Measurements from ENCODE around the gene NKTR. TPM values are rescaled to one million over a fixed set of nuclear protein-coding genes. Genes with fewer than 3 reads are reported as not detected.

The NKTR gene
- total RNA-seq, 1 experiment from 2014 or later, result 79.8 TPM

GRCh38 chr3:42569593-42570142 is 30.8 kb upstream of the NKTR start:
- Mint-ChIP-seq H3K4me1 (peaks cover 8 to 11% of the 10 kb centered on the region in 2 experiments), H3K27me3 (ENCODE audit: low read depth) (no peaks in the 10 kb centered on the region), H3K4me3 (no peak overlapping the region), H3K27ac (no peak overlapping the region), H3K36me3 (ENCODE audit: insufficient read depth in 1 of 3, low read depth in 3 of 3) (peaks cover 22 to 56% (median 53%) of the 10 kb centered on the region in 3 experiments), H3K9me3 (peaks cover 8% of the 10 kb centered on the region in 2 experiments; a peak in 3 of 5 replicates)
- Histone ChIP-seq H3K79me2 (ENCODE audit: insufficient read depth, low read length) (no peaks in the 10 kb centered on the region), H3K79me1 (ENCODE audit: insufficient read depth, low read depth, low read length, poor library complexity, severe bottlenecking) (peaks cover 4% of the 10 kb centered on the region), H3K56ac (ENCODE audit: insufficient read length, low read depth, low read length) (no peak overlapping the region), H3K23ac (ENCODE audit: insufficient read length, low read depth, low read length) (no peak overlapping the region), H4K20me1 (ENCODE audit: control insufficient read depth, insufficient read depth, insufficient read length) (no peaks in the 10 kb centered on the region), H2AK5ac (ENCODE audit: insufficient read length, low read length) (no peak overlapping the region), H3K9ac (ENCODE audit: extremely low read depth, insufficient read length, low read length) (no peak overlapping the region), H3K4ac (ENCODE audit: low read depth, low read length) (no peak overlapping the region), H3T11ph (ENCODE audit: low read length) (no peak overlapping the region), H3K27me3 (ENCODE audit: insufficient read depth, low read length) (no peaks in the 10 kb centered on the region), H2BK20ac (ENCODE audit: low read depth, low read length, poor library complexity, severe bottlenecking) (no peak overlapping the region), H3K18ac (ENCODE audit: insufficient read length, low read depth, low read length) (no peak overlapping the region), H3K27ac (ENCODE audit: insufficient read length, low read depth, low read length) (no peak overlapping the region), H3K23me2 (ENCODE audit: insufficient read length, low read depth, low read length, poor library complexity, severe bottlenecking) (no peaks in the 10 kb centered on the region), H2BK5ac (ENCODE audit: insufficient read length, low read length) (no peak overlapping the region), H4K91ac (ENCODE audit: insufficient read length, low read depth, low read length) (no peak overlapping the region), H2AFZ (ENCODE audit: low read length) (no peak overlapping the region), H3K14ac (ENCODE audit: insufficient read depth, low read length) (no peak overlapping the region), H4K8ac (replicated peaks; ENCODE audit: insufficient read length, low read depth, low read length) (no peak overlapping the region), H3K4me2 (ENCODE audit: insufficient read depth, insufficient read length, low read length) (no peak overlapping the region), H2BK12ac (ENCODE audit: insufficient read length, low read depth, low read length) (no peak overlapping the region), H3K4me1 (ENCODE audit: insufficient read depth, low read length) (no peaks in the 10 kb centered on the region), H2BK15ac (ENCODE audit: low read depth, low read length) (no peak overlapping the region), H4K5ac (ENCODE audit: insufficient read length, low read depth, low read length) (no peak overlapping the region), H2BK120ac (ENCODE audit: low read depth, low read length, poor library complexity, severe bottlenecking) (no peak overlapping the region), H3K9me3 (ENCODE audit: control insufficient read depth, low read depth, low read length) (no peaks in the 10 kb centered on the region)
- no CpG with 5 or more reads among the region's 2 CpGs for WGBS (ENCODE audit: extremely low coverage, insufficient read length, low lambda C conversion rate)
- TF ChIP-seq CTCF (conservative IDR thresholded peaks at IDR 0.05), result no peak
- DNase-seq, result no peak

Data from H9 (cell line).